ENCODE data around the gene TSPAN4.
A peak's percentile ranks its signal among the peaks of the same experiment; 100 is the strongest.

TSPAN4 gene

GRCh38 chr11:839280-839623 is 3.4 kb upstream of the TSPAN4 start:
- TF ChIP-seq CTCF (IDR thresholded peaks at IDR 0.05; ENCODE audit: insufficient read depth, low read length, missing control alignments) = no peak
- ChIA-PET CTCF (interaction anchor here (1.8 kb wide), 1 partner anchor 8 kb away, joined by 7 read pairs; no protein-coding TSS in a partner anchor), POLR2A (interaction anchor here (2.9 kb wide), 1 partner anchor 20 kb away, joined by 12 read pairs; the partner anchor contains the start of gene PNPLA2)
- H3K4me3 ChIP-seq (ENCODE audit: low read depth, low read length) = no peak overlapping the region
- DNase-seq (ENCODE audit: low read depth, low spot score) = no peak

- no peak for DNase-seq (ENCODE audit: low read depth, low spot score)
- peak; percentile 35 for TF ChIP-seq CTCF (IDR thresholded peaks at IDR 0.05; ENCODE audit: insufficient read depth, low read length, missing control alignments)
- peak overlapping the region; percentile 86 for H3K4me3 ChIP-seq (ENCODE audit: low read depth, low read length)
- CTCF ChIA-PET = interaction anchor here (1.8 kb wide), 1 partner anchor 9 kb away, joined by 7 read pairs; no protein-coding TSS in a partner anchor
- POLR2A ChIA-PET = interaction anchor here (1.0 to 2.9 kb wide), 2 partner anchors 10 to 20 kb away, joined by 3 to 12 read pairs; partner anchors contain the start of gene PNPLA2
These were observed 2.6 kb upstream of the TSPAN4 start for GRCh38 chr11:839875-840617.

GRCh38 chr11:841981-842369 is 677 bp upstream of the TSPAN4 start:
- ChIA-PET POLR2A (interaction anchor here (0.6 to 7.7 kb wide), 2 partner anchors 10 to 17 kb away, joined by 3 to 109 read pairs; partner anchors contain the start of genes CD151 and CRACR2B), CTCF (no interaction called here)
- peak overlapping the region; percentile 86 for H3K4me3 ChIP-seq (ENCODE audit: low read depth, low read length)
- no peak for TF ChIP-seq CTCF (IDR thresholded peaks at IDR 0.05; ENCODE audit: insufficient read depth, low read length, missing control alignments)
- no peak for DNase-seq (ENCODE audit: low read depth, low spot score)

- ChIA-PET CTCF (interaction anchor here (0.6 to 1.3 kb wide), 3 partner anchors 41 to 208 kb away, joined by 3 to 4 read pairs (median 4); no protein-coding TSS in a partner anchor), POLR2A (interaction anchor here (0.6 to 7.7 kb wide), 8 partner anchors 11 to 46 kb away, joined by 3 to 109 read pairs (median 5); partner anchors contain the start of genes CD151, CRACR2B, PNPLA2 and RPLP2)
- no peak for TF ChIP-seq CTCF (IDR thresholded peaks at IDR 0.05; ENCODE audit: insufficient read depth, low read length, missing control alignments)
- peak overlapping the region; percentile 86 for H3K4me3 ChIP-seq (ENCODE audit: low read depth, low read length)
- no peak for DNase-seq (ENCODE audit: low read depth, low spot score)
These were observed 558 bp downstream of the TSPAN4 start for GRCh38 chr11:843086-843734.

- ChIA-PET POLR2A (interaction anchor here (0.6 to 7.7 kb wide), 10 partner anchors 12 to 466 kb away, joined by 3 to 109 read pairs (median 4); partner anchors contain the start of genes CD151, CHID1, CRACR2B and PNPLA2), CTCF (interaction anchor here (1.3 to 1.5 kb wide), 3 partner anchors 11 to 207 kb away, joined by 4 to 6 read pairs (median 4); no protein-coding TSS in a partner anchor)
- peak; percentile 84 for DNase-seq (ENCODE audit: low read depth, low spot score)
- peak; percentile 5 for TF ChIP-seq CTCF (IDR thresholded peaks at IDR 0.05; ENCODE audit: insufficient read depth, low read length, missing control alignments)
- peak overlapping the region; percentile 86 for H3K4me3 ChIP-seq (ENCODE audit: low read depth, low read length)
These were observed 1.4 kb downstream of the TSPAN4 start for GRCh38 chr11:843818-844692.

All from AG04449 (cell line).